ENCODE results near the gene VPS16. TPM values are rescaled to one million over a fixed set of nuclear protein-coding genes. Genes with fewer than 3 reads are reported as not detected.
"Not testable (repeated sequence)": the region's sequence is repeated elsewhere in the genome, so short reads cannot be mapped to it uniquely, and the experiment has no call there.

Gene VPS16
- total and polyA plus RNA-seq, 2 experiments from 2014 or later: 24.2 to 35.2 TPM

DNA sequence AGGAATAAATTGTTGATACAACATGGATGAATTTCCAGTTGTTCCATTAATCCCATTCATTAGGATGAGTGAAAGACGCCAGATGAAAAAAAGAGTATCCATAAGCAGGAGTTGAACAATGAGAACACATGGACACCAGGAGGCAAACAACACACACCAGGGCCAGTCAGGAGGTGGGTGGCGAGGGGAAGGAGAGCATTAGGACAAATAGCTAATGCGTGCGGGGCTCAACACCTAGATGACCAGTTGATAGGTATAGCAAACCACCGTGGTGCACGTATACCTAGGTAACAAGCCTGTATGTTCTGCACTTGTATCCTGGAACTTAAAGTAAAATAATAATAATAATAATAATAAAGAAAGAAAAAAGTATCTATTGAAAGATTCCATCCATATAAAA is 11.2 kb upstream of the VPS16 start:
- Histone ChIP-seq H3K9ac (no peak overlapping the region), H3K27ac (no peak overlapping the region), H3K4me3 (no peak overlapping the region), H3K4me1 (ENCODE audit: insufficient read depth) (peaks cover 9% of the 10 kb centered on the region; the same call in 1 of the 2 replicates), H3K27me3 (replicated peaks; ENCODE audit: insufficient read depth) (no peaks in the 10 kb centered on the region), H3K36me3 (ENCODE audit: low read depth) (no peaks in the 10 kb centered on the region), H4K20me1 (ENCODE audit: insufficient read depth) (no peaks in the 10 kb centered on the region), H3K4me2 (ENCODE audit: unreplicated experiment) (no peak overlapping the region), H3K9me2 (ENCODE audit: insufficient read depth) (no peaks in the 10 kb centered on the region), H2AFZ (no peak overlapping the region), H3K9me3 (ENCODE audit: low read depth) (no peaks in the 10 kb centered on the region), H3K79me2 (ENCODE audit: insufficient read depth) (no peaks in the 10 kb centered on the region), H3F3A (ENCODE audit: insufficient read depth) (peaks cover 19% of the 10 kb centered on the region)
- 32 to 46% methylated on average over 6 of the region's 6 CpGs for WGBS, 2 experiments (ENCODE audit: low coverage in 1 of 2, low lambda C conversion rate in 2 of 2, missing lambda C conversion rate in 2 of 2)
- DNase-seq: no peak
- in situ Hi-C loops (cut with MboI): no loop called here
- TF ChIP-seq EZH2 (IDR thresholded peaks at IDR 0.05; ENCODE audit: insufficient read depth, poor library complexity, severe bottlenecking) (no peak), EZH2phosphoT487 (IDR thresholded peaks at IDR 0.05; ENCODE audit: insufficient read depth, low read depth) (no peak)

DNA sequence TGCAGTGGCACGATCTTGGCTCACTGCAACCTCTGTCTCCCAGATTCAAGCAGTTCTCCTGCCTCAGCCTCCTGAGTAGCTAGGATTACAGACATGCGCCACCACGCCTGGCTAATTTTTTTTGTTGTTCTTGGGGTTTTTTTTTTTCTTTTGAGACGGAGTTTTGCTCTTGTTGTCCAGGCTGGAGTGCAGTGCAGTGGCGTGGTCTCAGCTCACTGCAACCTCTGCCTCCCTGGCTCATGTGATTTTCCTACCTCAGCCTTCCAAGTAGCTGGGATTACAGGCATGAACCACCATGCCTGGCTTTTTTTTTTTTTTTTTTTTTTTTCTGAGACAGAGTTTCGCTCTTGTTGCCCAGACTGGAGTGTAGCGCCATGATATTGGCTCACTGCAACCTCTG is 9.3 kb upstream of the VPS16 start:
- in situ Hi-C loops (cut with MboI); DNase-seq: not testable (repeated sequence)

DNA sequence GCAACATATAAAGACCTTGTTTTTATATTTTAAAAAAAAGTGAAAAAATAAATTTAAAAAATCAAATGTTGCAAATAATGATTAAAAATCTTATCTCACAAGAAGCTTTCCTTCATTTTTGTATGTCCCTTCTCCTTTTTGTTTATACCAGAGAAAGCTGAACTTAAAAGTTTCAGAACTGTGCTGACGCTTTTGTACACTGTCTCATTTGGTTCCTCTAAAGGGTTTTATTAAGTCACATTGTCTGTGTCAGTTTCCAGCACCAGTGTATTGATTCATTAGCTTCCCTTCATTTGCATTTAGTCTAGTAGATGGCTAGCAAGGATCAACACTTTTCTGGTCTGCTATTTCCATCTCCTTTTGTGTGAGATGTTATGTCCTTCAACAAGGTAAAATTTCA is 6.8 kb upstream of the VPS16 start:
- no peak for DNase-seq
- no peaks in the 10 kb centered on the region for H3K9me3 ChIP-seq (ENCODE audit: low read depth)
- no peak overlapping the region for H2AFZ ChIP-seq
- TF ChIP-seq EZH2phosphoT487 (IDR thresholded peaks at IDR 0.05; ENCODE audit: insufficient read depth, low read depth) (no peak), EZH2 (IDR thresholded peaks at IDR 0.05; ENCODE audit: insufficient read depth, poor library complexity, severe bottlenecking) (no peak)
- H3K9ac ChIP-seq: no peak overlapping the region
- H3K79me2 ChIP-seq (ENCODE audit: insufficient read depth): no peaks in the 10 kb centered on the region
- H4K20me1 ChIP-seq (ENCODE audit: insufficient read depth): no peaks in the 10 kb centered on the region
- H3K9me2 ChIP-seq (ENCODE audit: insufficient read depth): no peaks in the 10 kb centered on the region
- H3K4me1 ChIP-seq (ENCODE audit: insufficient read depth): peaks cover 9% of the 10 kb centered on the region; the same call in 1 of the 2 replicates
- H3K27ac ChIP-seq: no peak overlapping the region
- H3F3A ChIP-seq (ENCODE audit: insufficient read depth): peaks cover 19% of the 10 kb centered on the region
- H3K36me3 ChIP-seq (ENCODE audit: low read depth): no peaks in the 10 kb centered on the region
- in situ Hi-C loops (cut with MboI): no loop called here
- H3K4me3 ChIP-seq: no peak overlapping the region
- no peak overlapping the region for H3K4me2 ChIP-seq (ENCODE audit: unreplicated experiment)
- no peaks in the 10 kb centered on the region for H3K27me3 ChIP-seq (replicated peaks; ENCODE audit: insufficient read depth)
- 96 to 98% methylated on average over 1 of the region's 1 CpG for WGBS, 2 experiments (ENCODE audit: low coverage in 1 of 2, low lambda C conversion rate in 2 of 2, missing lambda C conversion rate in 2 of 2)

More for the DNA sequence above, 9.3 kb upstream of the VPS16 start:
- H3K36me3 ChIP-seq (ENCODE audit: low read depth); H3K27me3 ChIP-seq (replicated peaks; ENCODE audit: insufficient read depth); H3K27ac ChIP-seq; H4K20me1 ChIP-seq (ENCODE audit: insufficient read depth); H3K79me2 ChIP-seq (ENCODE audit: insufficient read depth); H2AFZ ChIP-seq; H3K4me3 ChIP-seq; H3K9me2 ChIP-seq (ENCODE audit: insufficient read depth); H3K4me2 ChIP-seq (ENCODE audit: unreplicated experiment); H3K9me3 ChIP-seq (ENCODE audit: low read depth); H3K9ac ChIP-seq; H3K4me1 ChIP-seq (ENCODE audit: insufficient read depth): not testable (repeated sequence)
- H3F3A ChIP-seq (ENCODE audit: insufficient read depth): peaks cover 19% of the 10 kb centered on the region
- WGBS, 2 experiments (ENCODE audit: low coverage in 1 of 2, low lambda C conversion rate in 2 of 2, missing lambda C conversion rate in 2 of 2): 71 to 74% methylated on average over 7 of the region's 7 CpGs

DNA sequence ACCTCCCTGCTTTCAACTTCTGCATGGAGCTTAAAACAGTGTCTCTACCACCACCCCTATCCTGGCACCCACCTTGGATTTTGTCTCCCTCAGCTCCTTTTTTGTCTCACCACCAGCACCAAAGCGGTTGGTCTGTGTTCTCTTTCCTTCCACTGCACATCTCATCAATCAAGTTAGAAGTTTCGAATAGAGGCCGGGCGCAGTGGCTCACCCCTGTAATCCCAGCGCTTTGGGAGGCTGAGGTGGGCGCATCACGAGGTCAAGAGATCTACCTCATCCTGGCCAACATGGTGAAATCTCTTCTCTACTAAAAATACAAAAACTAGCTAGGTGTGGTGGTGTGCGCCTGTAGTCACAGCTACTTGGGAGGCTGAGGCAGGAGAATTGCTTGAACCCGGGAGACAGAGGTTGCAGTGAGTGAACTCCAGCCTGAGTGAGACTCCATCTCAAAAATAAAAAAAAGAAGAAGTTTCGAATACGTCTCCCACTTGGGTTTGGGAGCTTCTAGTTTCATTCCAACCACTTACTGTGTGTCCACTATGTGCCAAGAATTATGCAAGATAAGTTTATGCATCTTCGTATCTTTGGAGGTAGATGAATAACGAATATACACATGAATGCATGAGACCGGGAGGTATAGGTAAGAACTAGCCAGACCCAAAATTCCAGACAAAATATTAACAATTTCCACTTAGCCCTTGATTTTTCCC is 6.0 kb upstream of the VPS16 start:
- Histone ChIP-seq H3K27me3 (replicated peaks; ENCODE audit: insufficient read depth) (no peaks in the 10 kb centered on the region), H3K9me3 (ENCODE audit: low read depth) (no peaks in the 10 kb centered on the region), H4K20me1 (ENCODE audit: insufficient read depth) (no peaks in the 10 kb centered on the region), H3K36me3 (ENCODE audit: low read depth) (no peaks in the 10 kb centered on the region), H3K9me2 (ENCODE audit: insufficient read depth) (no peaks in the 10 kb centered on the region), H3F3A (ENCODE audit: insufficient read depth) (peaks cover 19% of the 10 kb centered on the region), H3K9ac (no peak overlapping the region), H3K27ac (no peak overlapping the region), H3K79me2 (ENCODE audit: insufficient read depth) (peaks cover 4% of the 10 kb centered on the region; the same call in 1 of the 2 replicates), H2AFZ (no peak overlapping the region), H3K4me3 (no peak overlapping the region), H3K4me1 (ENCODE audit: insufficient read depth) (peaks cover 9% of the 10 kb centered on the region; the same call in 1 of the 2 replicates), H3K4me2 (ENCODE audit: unreplicated experiment) (no peak overlapping the region)
- in situ Hi-C loops (cut with MboI): no loop called here
- WGBS, 2 experiments (ENCODE audit: low coverage in 1 of 2, low lambda C conversion rate in 2 of 2, missing lambda C conversion rate in 2 of 2): 94 to 95% methylated on average over 14 of the region's 14 CpGs
- DNase-seq: no peak
- TF ChIP-seq EZH2 (IDR thresholded peaks at IDR 0.05; ENCODE audit: insufficient read depth, poor library complexity, severe bottlenecking): no peak
- no peak for TF ChIP-seq EZH2phosphoT487 (IDR thresholded peaks at IDR 0.05; ENCODE audit: insufficient read depth, low read depth)
